Motor neuron (in vitro differentiated cells): Measurements from ENCODE around the gene IDH1. TPM values are rescaled to one million over a fixed set of nuclear protein-coding genes. Genes with fewer than 3 reads are reported as not detected.
A peak's percentile ranks its signal among the peaks of the same experiment; 100 is the strongest.
"Not testable (repeated sequence)": the region's sequence is repeated elsewhere in the genome, so short reads cannot be mapped to it uniquely, and the experiment has no call there.

Experiments
- ATAC-seq, 8 experiments: fragments of 200-7000 bp; cut with Tn5 transposase; replicated peaks in 6 of 8; 2 replicates each; pipeline ENCODE4 v1.8.0; 2021; ENCODE audit warnings: mild to moderate bottlenecking in 8 of 8, moderate library complexity in 8 of 8
- H3K27ac ChIP-seq, 2 donors: fragments of 250-450 bp; sonication (Bioruptor Pico); 2 replicates each; pipeline ENCODE4 v1.9.0; 2021; ENCODE audit warnings: antibody characterized with exemption in 2 of 2, mild to moderate bottlenecking in 2 of 2, moderate library complexity in 1 of 2
- H3K4me1 ChIP-seq, 2 donors: fragments of 250-450 bp; sonication (Bioruptor Pico); replicated peaks in 1 of 2; 2 replicates each; pipeline ENCODE4 v1.6.1; 2021; ENCODE audit warnings: antibody characterized with exemption in 2 of 2, mild to moderate bottlenecking in 2 of 2, moderate library complexity in 1 of 2
- H3K4me3 ChIP-seq, 5 donors: fragments of 250-450 bp; sonication (Bioruptor Pico); 2 replicates each; pipeline ENCODE4 v1.9.0; 2021; ENCODE audit warnings: antibody characterized with exemption in 5 of 5, mild to moderate bottlenecking in 5 of 5, moderate library complexity in 4 of 5
- WGBS, 10 experiments: fragments of 450-650 bp; shearing (Covaris generic); methylation state at CpG; one replicate each; pipeline ENCODE4 v1.0.0; 2022; 5-methylcytosine and 5-hydroxymethylcytosine counted together
- in situ Hi-C, 9 experiments: fragments of 400-800 bp; cut with MboI; loops; one replicate each; pipeline ENCODE4 v1.15.0; 2021; ENCODE audit warnings: low sequenced_read_pairs in 9 of 9, low pct_unique_long_range_greater_than_20kb in 2 of 9; ENCODE audit not compliant: unreplicated experiment in 9 of 9
- total RNA-seq, 8 experiments: library from RNA; unstranded; fragments of 300-600 nt; gene quantifications; 2 replicates each; pipeline versions ENCODE4 v1.2.3 to v1.2.4, GENCODE V29; 2022

The IDH1 gene
- total RNA-seq, 8 experiments from 2014 or later = 82.9 to 915 (median 210) TPM

- no peak for ATAC-seq
- in situ Hi-C loops = loop anchor here in 3 of 9 experiments (25.0 kb wide), 1 partner anchor 157 kb away; the partner anchor contains the start of gene CRYGD (in 3 of the 3)
Measured at GRCh38 chr2:208269091-208269490, 14.2 kb upstream of the IDH1 start.

GRCh38 chr2:208268156-208268952 is 13.5 kb upstream of the IDH1 start:
- no peak overlapping the region for H3K27ac ChIP-seq
- peak overlapping the region in 1 of 5 donors; percentile 70 for H3K4me3 ChIP-seq
- 66 to 100% (median 86%) methylated on average over 4 to 8 of the region's 8 CpGs; no CpG with 5 or more reads in 1 of the 10 experiments for WGBS, 10 experiments
- peaks cover 10% of the 10 kb centered on the region in 2 donors for H3K4me1 ChIP-seq
- no peak for ATAC-seq
- in situ Hi-C loops = loop anchor here in 3 of 9 experiments (25.0 kb wide), 1 partner anchor 156 kb away; the partner anchor contains the start of gene CRYGD (in 3 of the 3)

More at GRCh38 chr2:208269091-208269490, 14.2 kb upstream of the IDH1 start:
- no peak overlapping the region for H3K27ac ChIP-seq
- H3K4me1 ChIP-seq = peaks cover 10% of the 10 kb centered on the region in 2 donors
- no peak overlapping the region for H3K4me3 ChIP-seq
- 20 to 100% (median 96%) methylated on average over 1 to 2 of the region's 2 CpGs; no CpG with 5 or more reads in 4 of the 10 experiments for WGBS, 10 experiments

DNA sequence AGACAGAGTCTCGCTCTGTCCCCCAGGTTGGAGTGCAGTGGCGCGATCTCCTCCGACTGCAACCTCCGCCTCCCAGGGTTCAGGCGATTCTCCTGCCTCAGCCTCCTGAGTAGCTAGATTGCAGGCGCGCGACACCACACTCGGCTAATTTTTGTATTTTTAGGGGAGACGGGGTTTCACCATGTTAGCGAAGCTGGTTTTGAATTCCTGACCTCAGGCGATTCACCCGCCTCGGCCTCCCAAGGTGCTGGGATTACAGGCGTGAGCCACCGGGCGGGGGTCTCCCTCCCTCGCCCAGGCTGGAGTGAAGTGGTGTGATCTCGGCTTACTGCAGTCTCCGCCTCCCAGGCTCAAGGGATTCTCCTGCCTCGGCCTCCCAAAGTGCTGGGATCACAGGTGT is 12.7 kb upstream of the IDH1 start:
- in situ Hi-C loops = loop anchor here in 3 of 9 experiments (25.0 kb wide), 1 partner anchor 155 kb away; the partner anchor contains the start of gene CRYGD (in 3 of the 3)
- ATAC-seq, H3K4me1 ChIP-seq, H3K27ac ChIP-seq: not testable (repeated sequence)
- WGBS, 10 experiments = 2 to 92% (median 46%) methylated on average over 1 to 9 of the region's 22 CpGs; no CpG with 5 or more reads in 3 of the 10 experiments
- peak overlapping the region; percentile 69 to 88 (median 78) for H3K4me3 ChIP-seq

DNA sequence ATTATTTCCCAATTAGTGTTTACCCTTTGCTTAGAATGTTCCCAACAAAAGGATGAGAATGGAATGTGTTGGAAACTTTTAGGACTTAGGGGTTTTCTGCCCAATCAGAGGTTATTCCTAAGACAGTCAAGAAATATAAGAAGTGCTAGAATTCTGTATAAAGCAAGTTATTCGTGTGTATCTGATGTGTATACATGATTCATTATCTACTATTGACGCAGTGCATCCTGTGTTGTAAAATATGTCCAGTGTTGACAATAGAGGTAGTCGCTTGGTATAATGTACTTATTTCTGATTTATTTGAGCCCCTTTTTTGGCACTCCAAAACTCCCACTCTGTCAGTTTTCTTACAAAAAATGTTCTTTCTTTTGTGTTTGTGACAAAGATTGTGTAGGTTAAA is 12.1 kb upstream of the IDH1 start:
- 0 to 29% (median 6%) methylated on average over 1 to 3 of the region's 3 CpGs; no CpG with 5 or more reads in 2 of the 10 experiments for WGBS, 10 experiments
- in situ Hi-C loops = loop anchor here in 3 of 9 experiments (25.0 kb wide), 1 partner anchor 155 kb away; the partner anchor contains the start of gene CRYGD (in 3 of the 3)
- Histone ChIP-seq H3K27ac (no peak overlapping the region), H3K4me3 (peak overlapping the region; percentile 69 to 88 (median 78)), H3K4me1 (peaks cover 10% of the 10 kb centered on the region in 2 donors)
- ATAC-seq = no peak

DNA sequence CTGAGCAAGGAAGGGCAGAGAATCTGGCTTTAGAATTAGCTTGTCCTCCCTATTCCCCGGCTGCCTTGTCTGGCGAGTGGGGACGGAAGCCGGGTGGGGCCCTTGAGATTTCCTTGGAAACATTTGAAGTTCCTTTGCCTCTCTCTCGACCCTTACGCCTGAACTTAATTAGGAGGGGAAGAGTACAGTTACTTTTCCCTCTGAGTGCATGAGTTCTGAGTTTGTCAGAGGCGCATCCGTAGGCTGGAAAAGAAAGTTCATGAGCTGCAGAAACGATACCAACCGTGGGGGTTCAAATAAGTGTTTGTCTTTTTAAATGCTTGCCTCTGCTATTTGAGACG is 11.7 kb upstream of the IDH1 start:
- 0 to 3% (median 0%) methylated on average over 1 to 6 of the region's 11 CpGs; no CpG with 5 or more reads in 6 of the 10 experiments for WGBS, 10 experiments
- in situ Hi-C loops = loop anchor here in 3 of 9 experiments (25.0 kb wide), 1 partner anchor 154 kb away; the partner anchor contains the start of gene CRYGD (in 3 of the 3)
- ATAC-seq = peak in 3 of 8 experiments; percentile 5 to 7 (median 6)
- Histone ChIP-seq H3K27ac (peak overlapping the region; percentile 72 to 85), H3K4me3 (peak overlapping the region; percentile 69 to 88 (median 78)), H3K4me1 (peaks cover 10% of the 10 kb centered on the region in 2 donors)

GRCh38 chr2:208265801-208266552 is 11.1 kb upstream of the IDH1 start, which contains the start of gene PIKFYVE:
PIKFYVE (plus strand) TSS chr2:208266255; CDS start chr2:208271520, 5,265 bp downstream.
- Histone ChIP-seq H3K4me3 (peak within 1 kb of the TSS; percentile 69 to 88 (median 78)), H3K4me1 (peaks cover 10% of the 10 kb centered on the region in 2 donors), H3K27ac (peak within 1 kb of the TSS; percentile 72 to 85)
- in situ Hi-C loops = loop anchor here in 3 of 9 experiments (25.0 kb wide), 1 partner anchor 154 kb away; the partner anchor contains the start of gene CRYGD (in 3 of the 3)
- 0 to 3% (median 0%) methylated on average over 1 to 10 of the region's 50 CpGs; no CpG with 5 or more reads in 4 of the 10 experiments for WGBS, 10 experiments
- peak; percentile 78 to 98 (median 96) for ATAC-seq

DNA sequence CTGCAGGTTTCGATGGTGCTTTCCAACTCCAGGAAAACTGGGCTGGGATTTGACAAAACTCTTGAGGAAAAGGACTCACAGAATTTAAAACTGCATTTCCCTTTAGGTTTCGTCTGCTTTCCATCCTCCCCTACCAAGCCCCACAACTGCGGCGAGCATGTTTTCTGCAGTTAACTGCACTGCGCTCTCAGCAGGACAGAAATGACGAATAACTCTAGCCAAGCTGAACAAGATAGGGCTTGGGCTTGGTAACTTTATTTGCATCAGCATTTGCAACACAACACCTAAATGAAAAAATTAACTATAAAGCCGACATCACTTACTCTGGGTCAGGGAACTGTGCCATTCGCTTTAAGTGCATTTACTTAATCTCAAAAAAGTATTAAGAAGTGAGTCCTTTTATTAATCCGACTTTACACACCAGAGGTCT is 10.5 kb upstream of the IDH1 start:
- peak; percentile 8 to 48 (median 20) for ATAC-seq
- peak overlapping the region; percentile 6 to 85 for H3K27ac ChIP-seq
- in situ Hi-C loops = loop anchor here in 3 of 9 experiments (25.0 kb wide), 1 partner anchor 153 kb away; the partner anchor contains the start of gene CRYGD (in 3 of the 3)
- peak overlapping the region; percentile 69 to 88 (median 78) for H3K4me3 ChIP-seq
- 0 to 50% (median 10%) methylated on average over 1 to 6 of the region's 9 CpGs for WGBS, 10 experiments
- peaks cover 10% of the 10 kb centered on the region in 2 donors for H3K4me1 ChIP-seq

DNA sequence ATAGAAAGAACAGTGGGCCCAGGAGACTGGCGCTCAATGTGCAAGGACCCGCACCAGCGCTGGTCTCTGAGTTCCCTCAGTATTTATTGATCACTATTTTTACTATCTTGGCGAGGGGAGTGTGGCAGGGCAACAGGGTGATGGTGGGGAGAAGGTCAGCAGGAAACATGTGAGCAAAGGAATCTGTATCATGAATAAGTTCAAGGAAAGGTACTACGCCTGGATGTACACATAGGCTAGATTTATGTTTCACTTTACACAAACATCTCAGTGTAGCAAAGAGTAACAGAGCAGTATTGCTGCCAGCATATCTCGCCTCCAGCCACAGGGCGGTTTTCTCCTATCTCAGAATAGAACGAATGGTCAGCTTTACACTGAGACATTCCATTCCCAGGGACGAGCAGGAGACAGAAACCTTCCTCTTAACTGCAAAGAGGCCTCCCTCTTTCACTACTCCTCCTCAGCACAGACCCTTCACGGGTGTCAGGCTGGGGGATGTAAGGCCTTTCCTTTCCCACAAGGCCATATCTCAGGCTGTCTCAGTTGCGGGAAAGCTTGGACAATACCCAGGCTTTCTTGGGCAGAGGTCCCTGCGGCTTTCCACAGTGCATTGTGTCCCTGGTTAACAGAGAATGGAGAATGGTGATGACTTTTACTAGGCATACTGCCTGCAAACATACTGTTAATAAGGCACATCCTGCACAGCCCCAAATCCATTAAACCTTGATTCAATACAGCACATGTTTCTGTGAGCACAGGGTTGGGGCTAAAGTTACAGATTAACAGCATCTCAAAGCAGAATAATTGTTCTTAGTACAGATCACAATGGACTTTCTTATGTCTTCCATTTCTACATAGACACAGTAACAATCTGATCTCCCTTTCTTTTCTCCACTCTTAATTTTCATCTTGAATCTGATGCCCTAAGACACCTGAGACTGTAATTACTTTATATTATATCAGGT is 2.3 kb upstream of the IDH1 start:
- in situ Hi-C loops = loop anchor here in 3 of 9 experiments (25.0 kb wide), 1 partner anchor 145 kb away; the partner anchor contains the start of gene CRYGD (in 3 of the 3)
- WGBS, 10 experiments = 11 to 87% (median 61%) methylated on average over 2 to 9 of the region's 12 CpGs; no CpG with 5 or more reads in 1 of the 10 experiments
- Histone ChIP-seq H3K27ac (peak overlapping the region in 1 of 2 donors; percentile 67), H3K4me1 (peaks cover 20 to 21% of the 10 kb centered on the region in 2 donors)
- not testable (repeated sequence) for H3K4me3 ChIP-seq, ATAC-seq

GRCh38 chr2:208256192-208256782 is 1.4 kb upstream of the IDH1 start:
- H3K4me1 ChIP-seq = peaks cover 24 to 28% of the 10 kb centered on the region in 2 donors
- 60 to 100% (median 89%) methylated on average over 1 to 10 of the region's 10 CpGs; no CpG with 5 or more reads in 1 of the 10 experiments for WGBS, 10 experiments
- ATAC-seq = no peak
- in situ Hi-C loops = loop anchor here in 3 of 9 experiments (25.0 kb wide), 1 partner anchor 144 kb away; the partner anchor contains the start of gene CRYGD (in 3 of the 3)
- no peak overlapping the region for H3K4me3 ChIP-seq
- no peak overlapping the region for H3K27ac ChIP-seq

DNA sequence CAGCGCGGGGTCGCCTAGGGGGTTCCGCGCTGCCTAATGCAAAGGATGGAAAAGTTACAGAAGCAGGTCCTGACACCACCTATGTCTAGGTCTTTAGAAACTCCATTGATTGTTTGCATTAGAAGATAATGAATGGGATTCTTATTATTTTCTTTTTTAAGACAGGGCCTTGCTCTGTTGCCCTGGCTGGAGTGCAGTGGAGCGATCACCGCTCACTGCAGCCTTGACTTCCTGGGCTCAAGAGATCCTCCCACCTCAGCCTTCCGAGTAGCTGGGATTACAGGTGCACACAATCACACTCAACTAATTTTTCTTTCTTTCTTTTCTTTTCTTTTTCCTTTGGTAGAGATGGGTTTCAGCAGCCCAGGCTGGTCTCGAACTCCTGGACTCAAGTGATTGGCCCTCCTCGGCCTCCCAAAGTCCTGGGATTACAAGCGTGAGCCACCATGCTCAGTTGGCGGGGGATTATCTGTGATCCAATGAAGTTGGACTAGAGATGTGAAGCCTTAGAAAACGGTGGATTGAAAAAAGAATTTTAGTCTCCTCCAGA is 761 bp upstream of the IDH1 start:
- H3K4me1 ChIP-seq = peaks cover 24 to 28% of the 10 kb centered on the region in 2 donors
- in situ Hi-C loops = loop anchor here in 3 of 9 experiments (25.0 kb wide), 1 partner anchor 143 kb away; the partner anchor contains the start of gene CRYGD (in 3 of the 3)
- H3K27ac ChIP-seq = peak overlapping the region; percentile 76 to 84
- peak in 3 of 8 experiments; percentile 0 to 1 (median 1) for ATAC-seq
- H3K4me3 ChIP-seq = peak overlapping the region; percentile 64 to 76 (median 72)
- 33 to 90% (median 63%) methylated on average over 1 to 8 of the region's 13 CpGs; no CpG with 5 or more reads in 3 of the 10 experiments for WGBS, 10 experiments
